G401 (cell line): Measurements from ENCODE around the gene FAM107B. TPM values are rescaled to one million over a fixed set of nuclear protein-coding genes. Genes with fewer than 3 reads are reported as not detected.
"Not testable (repeated sequence)": the region's sequence is repeated elsewhere in the genome, so short reads cannot be mapped to it uniquely, and the experiment has no call there.

Experiments used
- DNase-seq: peaks from one replicate; pipeline ENCODE4 v3.0.0-alpha.2; 2015; ENCODE audit warnings: low spot score
- in situ Hi-C: cut with HindIII; loops from 2 replicates; pipeline ENCODE4 v1.10.0; 2016; ENCODE audit warnings: low sequenced_read_pairs, mixed read lengths
- total RNA-seq: library from RNA; depleted of rRNA; stranded (reverse); fragments of >200 nt; shearing (Covaris generic); gene quantifications from 2 replicates; pipeline ENCODE4 v1.2.3, GENCODE V29; 2014

FAM107B gene
- total RNA-seq, 1 experiment from 2014 or later: 44.6 TPM

GRCh38 chr10:14593806-14594205 is 180.9 kb downstream of the FAM107B start:
- in situ Hi-C loops: no loop called here
- no peak for DNase-seq

- in situ Hi-C loops: no loop called here
- DNase-seq: peak; percentile 61
Observed at GRCh38 chr10:14592566-14592965, 182.1 kb downstream of the FAM107B start.

DNA sequence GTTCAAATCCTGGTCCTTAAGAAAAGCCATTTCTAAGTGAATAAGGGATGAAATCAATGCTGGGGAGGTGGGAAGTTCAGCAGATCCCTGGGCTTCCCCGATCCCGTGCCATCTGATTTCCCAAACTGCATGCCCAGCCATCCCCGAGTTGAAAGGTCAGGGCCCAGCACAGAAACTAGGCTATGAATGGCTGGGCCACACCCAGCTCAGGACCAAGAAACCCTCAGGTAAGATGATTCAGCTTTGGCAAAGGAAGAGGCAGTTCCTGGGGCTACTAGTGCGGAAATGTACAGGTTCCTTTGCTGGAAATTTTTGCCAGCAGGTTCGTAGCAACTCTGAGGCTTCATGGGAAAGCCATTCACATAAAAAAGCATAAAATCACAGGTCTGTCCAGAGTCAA is 182.7 kb downstream of the FAM107B start:
- in situ Hi-C loops: no loop called here

GRCh38 chr10:14588938-14589294 is 185.8 kb downstream of the FAM107B start:
- DNase-seq, in situ Hi-C loops: not testable (repeated sequence)

More for the DNA sequence above, 182.7 kb downstream of the FAM107B start:
- peak; percentile 35 for DNase-seq

GRCh38 chr10:14588084-14588937 is 186.4 kb downstream of the FAM107B start:
- in situ Hi-C loops: no loop called here
- peak; percentile 78 for DNase-seq

DNA sequence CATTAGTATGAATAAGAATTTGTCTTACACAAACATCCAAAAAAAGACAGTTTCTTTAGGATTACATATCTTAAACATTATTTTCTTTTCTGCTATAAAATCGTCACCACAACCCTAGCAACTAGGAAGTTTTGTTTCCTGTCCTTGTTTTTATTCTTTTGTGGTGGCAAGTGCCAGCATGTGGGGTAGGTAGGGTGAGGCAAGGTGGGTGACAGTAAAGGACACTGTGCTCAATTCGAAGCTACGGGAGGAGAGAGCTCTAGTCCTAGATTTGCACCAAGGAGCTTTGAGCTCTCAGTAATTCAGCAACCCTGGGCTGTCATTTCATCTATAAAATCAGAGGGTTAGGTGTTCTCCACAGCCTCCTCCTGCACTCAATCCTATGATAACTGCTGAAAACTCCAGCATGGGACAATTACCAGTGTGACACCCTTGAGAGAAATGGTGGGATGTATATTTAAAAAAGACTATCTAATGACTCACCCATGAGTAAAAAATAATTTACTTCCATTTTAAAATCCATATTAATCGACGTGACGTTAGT is 187.1 kb downstream of the FAM107B start:
- in situ Hi-C loops: no loop called here
- no peak for DNase-seq

- in situ Hi-C loops: no loop called here
- DNase-seq: no peak
Observed at GRCh38 chr10:14586901-14587300, 187.8 kb downstream of the FAM107B start.

- in situ Hi-C loops: no loop called here
- DNase-seq: no peak
Observed at GRCh38 chr10:14585287-14586193, 189.2 kb downstream of the FAM107B start.

GRCh38 chr10:14584661-14585060 is 190.0 kb downstream of the FAM107B start:
- in situ Hi-C loops: no loop called here
- no peak for DNase-seq

DNA sequence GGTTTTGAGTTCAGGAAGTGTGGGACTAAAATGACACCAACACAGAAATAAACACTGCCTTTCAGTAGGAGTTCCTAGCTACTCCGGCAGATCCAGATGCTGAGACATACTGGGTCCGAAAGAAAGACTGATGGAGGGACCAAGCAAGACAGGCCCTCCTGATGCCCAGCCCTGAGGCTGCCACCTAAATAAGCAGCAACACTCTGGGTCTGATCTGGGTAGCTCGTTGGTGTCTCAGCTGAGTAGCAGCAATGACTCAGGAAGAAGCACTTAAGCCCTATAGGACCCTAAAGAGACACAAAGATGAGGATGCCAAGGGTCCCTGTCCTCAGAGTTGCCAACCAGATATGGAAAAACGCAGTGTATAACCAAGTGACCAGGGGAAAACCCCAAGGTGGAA is 190.7 kb downstream of the FAM107B start:
- no peak for DNase-seq
- in situ Hi-C loops: no loop called here

- DNase-seq: no peak
- in situ Hi-C loops: no loop called here
Observed at GRCh38 chr10:14583252-14583651, 191.4 kb downstream of the FAM107B start.

DNA sequence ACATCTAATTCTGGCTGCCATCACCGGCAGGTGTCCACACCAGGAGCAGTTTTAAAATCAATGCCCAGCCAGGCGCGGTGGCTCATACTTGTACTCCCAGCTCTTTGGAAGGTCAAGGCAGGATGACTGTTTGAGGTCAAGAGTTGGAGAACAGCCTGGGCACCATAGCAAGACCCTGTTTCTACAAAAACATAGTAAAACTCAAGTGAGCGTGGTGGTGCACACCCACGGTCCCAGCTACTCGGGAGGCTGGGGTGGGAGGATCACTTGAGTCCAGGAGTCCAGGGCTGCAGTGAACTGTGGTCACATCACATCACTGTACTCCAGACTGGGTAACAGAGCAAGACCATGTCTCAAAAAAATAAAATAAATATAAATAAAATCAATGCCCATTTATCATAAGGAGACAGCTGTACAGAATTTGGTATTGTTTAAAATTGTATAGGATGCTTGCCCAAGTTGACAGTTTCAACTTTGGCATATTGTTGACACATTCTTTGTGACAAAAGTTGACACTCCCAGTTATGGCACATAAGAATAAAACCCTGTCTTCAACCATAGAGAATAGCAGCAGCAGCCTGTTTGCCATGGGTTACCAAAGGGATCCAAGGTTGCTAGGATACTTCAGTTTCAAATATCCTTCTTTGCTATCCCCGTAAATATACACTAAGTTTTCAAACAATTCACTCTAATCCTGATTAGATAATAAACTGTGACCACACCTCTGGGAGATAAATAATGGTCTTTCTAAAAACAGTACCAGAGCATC is 193.0 kb downstream of the FAM107B start:
- no peak for DNase-seq
- in situ Hi-C loops: no loop called here

GRCh38 chr10:14580671-14581332 is 193.9 kb downstream of the FAM107B start:
- in situ Hi-C loops: no loop called here

DNA sequence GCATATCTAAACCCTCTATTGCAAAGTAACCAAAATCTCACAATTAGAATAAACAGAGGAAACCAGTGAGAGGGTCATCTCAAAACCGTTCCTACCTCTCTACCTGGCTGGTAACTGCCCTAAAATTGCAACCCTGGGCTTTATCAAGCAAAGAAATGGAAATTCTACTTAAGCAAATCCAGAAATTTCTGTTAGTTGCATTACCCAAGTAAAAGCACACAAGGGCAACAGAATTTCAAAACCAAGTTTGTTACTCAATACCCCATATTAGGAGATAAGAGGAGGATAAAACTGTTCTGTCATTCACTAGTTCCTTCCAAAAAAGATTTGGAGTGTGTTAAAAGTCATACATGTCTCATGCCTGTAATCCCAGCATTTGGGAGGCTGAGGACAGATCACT is 195.3 kb downstream of the FAM107B start:
- in situ Hi-C loops: no loop called here

More at GRCh38 chr10:14580671-14581332, 193.9 kb downstream of the FAM107B start:
- peak; percentile 43 for DNase-seq

DNA sequence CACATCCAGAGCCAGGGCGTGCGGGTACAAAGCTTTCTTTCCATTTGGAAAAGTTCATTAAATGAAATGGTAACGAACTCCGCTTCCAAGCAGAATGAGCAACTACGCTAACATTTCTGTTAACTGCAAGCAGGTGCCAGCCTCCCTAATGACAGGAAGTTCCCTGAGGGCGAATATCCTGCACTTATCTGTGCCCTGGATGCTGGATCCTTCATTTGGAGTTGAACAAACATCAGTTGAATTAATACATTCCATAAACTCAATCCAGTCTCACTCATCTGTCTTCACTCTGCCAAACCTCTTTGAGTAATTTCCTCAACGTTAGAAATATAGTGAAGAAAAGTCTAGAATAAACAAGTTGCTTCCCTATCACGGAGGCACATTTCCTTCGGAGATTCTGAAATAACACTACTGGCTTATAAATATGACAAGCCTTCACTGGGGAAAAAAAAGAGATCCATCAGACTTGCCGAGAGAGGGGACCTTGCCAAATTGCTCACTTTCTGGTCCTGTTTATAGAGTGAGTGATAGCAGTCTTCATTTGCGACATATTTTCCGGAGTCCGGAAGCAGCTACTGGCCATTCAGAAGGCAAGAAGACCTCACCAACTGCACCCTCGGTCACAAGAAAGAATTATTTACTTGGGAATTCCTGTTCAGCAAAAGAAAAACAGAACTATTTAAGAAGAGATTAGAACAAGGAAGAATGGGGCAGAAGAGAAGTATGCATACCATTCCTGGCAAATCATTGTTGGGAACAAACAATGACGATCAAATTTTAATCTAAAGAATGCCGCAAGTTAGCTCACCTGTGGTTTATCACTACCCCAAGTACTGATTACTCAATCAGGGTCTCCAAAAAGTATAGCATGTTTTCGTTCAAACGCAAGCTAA is 196.4 kb downstream of the FAM107B start:
- peak; percentile 40 for DNase-seq
- in situ Hi-C loops: no loop called here

More for the DNA sequence above, 195.3 kb downstream of the FAM107B start:
- no peak for DNase-seq

- in situ Hi-C loops: no loop called here
Observed at GRCh38 chr10:14574885-14575284, 199.8 kb downstream of the FAM107B start.

GRCh38 chr10:14574291-14574690 is 200.4 kb downstream of the FAM107B start:
- no peak for DNase-seq
- in situ Hi-C loops: no loop called here

More at GRCh38 chr10:14574885-14575284, 199.8 kb downstream of the FAM107B start:
- no peak for DNase-seq
